ENCODE measurements around the gene VASN.

Gene VASN

DNA sequence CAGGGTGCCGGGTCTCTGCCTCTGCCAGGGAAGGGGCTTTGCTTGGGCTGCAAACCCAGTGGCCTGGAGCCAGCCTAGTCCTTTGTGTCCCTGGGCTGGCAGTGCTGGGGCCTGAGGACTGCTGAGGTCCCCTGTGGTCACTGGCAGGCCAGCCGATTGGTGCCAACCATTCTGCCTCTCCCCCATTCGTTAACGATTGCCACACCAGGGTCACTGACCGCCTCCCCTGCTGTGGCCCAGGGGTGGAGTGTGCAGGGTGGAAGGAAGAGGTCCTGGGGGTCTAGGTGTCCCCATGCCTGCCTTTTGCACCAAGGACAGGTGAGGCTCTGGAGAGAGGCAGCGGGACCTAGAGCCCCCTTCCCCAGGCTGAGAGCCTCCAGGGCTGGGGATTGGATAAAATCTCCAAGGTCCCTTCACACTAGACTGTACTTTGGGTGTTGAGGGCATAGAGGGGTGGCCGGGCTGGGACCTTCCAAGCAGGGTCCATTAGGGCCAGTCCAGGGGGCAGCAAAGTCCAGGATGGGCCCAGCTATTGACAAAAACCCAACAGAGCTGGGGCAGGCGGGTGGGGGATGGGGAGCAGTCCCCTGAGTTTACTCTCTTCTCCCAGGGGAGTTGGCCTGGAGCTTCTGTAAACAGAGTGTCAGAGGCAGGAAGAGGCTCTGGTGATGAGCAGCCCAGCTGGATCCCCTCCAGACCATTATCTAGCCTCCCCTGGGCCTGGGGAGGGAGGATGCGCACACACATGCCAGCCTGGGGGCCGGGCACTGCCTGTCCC, 1.1 kb downstream of the VASN start:
- DNase-seq (ENCODE audit: low spot score) = peak; percentile 88

- peak; percentile 48 for DNase-seq (ENCODE audit: low spot score)
Observed at GRCh38 chr16:4373356-4373908, 1.8 kb downstream of the VASN start.

- peak; percentile 92 for DNase-seq (ENCODE audit: low spot score)
Observed at GRCh38 chr16:4373909-4374742, 2.5 kb downstream of the VASN start.

- no peak for DNase-seq (ENCODE audit: low spot score)
Observed at GRCh38 chr16:4375717-4376116, 4.1 kb downstream of the VASN start.

- peak; percentile 91 for DNase-seq (ENCODE audit: low spot score)
Observed at GRCh38 chr16:4376126-4376892, 4.7 kb downstream of the VASN start.

DNA sequence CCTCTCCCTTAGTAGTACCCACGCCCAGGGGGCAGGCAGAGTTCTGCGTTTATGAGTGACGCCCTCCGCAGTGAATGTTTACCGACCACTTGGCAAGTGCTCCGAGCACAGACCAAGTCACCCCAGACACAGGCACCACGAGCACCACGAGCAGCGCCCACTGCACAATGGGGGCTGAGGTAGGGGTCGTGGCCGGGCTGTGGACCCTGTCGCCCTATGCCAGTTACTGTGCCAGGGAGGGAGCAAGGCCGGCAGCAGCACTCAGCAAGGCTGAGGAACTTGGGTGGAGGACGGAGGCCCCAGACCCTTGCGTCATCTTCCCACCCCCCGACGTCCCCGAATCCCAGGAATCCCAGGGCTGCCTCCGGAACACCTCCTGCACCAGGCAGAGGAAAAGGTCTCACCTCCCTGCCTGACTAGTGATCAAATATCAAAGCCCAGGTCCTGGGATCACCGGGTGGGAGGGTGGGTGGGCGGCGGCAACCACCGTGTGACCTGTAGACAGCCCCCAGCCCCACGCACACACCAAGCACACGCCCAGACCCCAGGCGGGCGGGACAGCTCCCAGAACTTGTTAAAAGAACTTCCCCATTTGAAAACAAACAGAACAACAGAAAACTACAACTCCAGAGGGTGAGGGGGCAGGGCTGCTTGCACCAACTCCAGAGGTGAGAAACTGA, 5.4 kb downstream of the VASN start:
- DNase-seq (ENCODE audit: low spot score) = peak; percentile 53

- DNase-seq (ENCODE audit: low spot score) = no peak
Observed at GRCh38 chr16:4377573-4378154, 6.0 kb downstream of the VASN start.

- DNase-seq (ENCODE audit: low spot score) = peak; percentile 80
Observed at GRCh38 chr16:4378161-4378666, 6.6 kb downstream of the VASN start.

GRCh38 chr16:4378999-4379690, 7.5 kb downstream of the VASN start:
- no peak for DNase-seq (ENCODE audit: low spot score)

GRCh38 chr16:4380119-4381063, 8.7 kb downstream of the VASN start:
- no peak for DNase-seq (ENCODE audit: low spot score)

DNA sequence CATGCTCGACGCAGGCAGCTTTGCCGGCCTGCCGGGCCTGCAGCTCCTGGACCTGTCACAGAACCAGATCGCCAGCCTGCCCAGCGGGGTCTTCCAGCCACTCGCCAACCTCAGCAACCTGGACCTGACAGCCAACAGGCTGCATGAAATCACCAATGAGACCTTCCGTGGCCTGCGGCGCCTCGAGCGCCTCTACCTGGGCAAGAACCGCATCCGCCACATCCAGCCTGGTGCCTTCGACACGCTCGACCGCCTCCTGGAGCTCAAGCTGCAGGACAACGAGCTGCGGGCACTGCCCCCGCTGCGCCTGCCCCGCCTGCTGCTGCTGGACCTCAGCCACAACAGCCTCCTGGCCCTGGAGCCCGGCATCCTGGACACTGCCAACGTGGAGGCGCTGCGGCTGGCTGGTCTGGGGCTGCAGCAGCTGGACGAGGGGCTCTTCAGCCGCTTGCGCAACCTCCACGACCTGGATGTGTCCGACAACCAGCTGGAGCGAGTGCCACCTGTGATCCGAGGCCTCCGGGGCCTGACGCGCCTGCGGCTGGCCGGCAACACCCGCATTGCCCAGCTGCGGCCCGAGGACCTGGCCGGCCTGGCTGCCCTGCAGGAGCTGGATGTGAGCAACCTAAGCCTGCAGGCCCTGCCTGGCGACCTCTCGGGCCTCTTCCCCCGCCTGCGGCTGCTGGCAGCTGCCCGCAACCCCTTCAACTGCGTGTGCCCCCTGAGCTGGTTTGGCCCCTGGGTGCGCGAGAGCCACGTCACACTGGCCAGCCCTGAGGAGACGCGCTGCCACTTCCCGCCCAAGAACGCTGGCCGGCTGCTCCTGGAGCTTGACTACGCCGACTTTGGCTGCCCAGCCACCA, 9.7 kb downstream of the VASN start:
- DNase-seq (ENCODE audit: low spot score) = no peak

GRCh38 chr16:4381935-4382794, 10.5 kb downstream of the VASN start:
- DNase-seq (ENCODE audit: low spot score) = no peak

GRCh38 chr16:4382795-4383357, 11.2 kb downstream of the VASN start:
- DNase-seq (ENCODE audit: low spot score) = no peak

DNA sequence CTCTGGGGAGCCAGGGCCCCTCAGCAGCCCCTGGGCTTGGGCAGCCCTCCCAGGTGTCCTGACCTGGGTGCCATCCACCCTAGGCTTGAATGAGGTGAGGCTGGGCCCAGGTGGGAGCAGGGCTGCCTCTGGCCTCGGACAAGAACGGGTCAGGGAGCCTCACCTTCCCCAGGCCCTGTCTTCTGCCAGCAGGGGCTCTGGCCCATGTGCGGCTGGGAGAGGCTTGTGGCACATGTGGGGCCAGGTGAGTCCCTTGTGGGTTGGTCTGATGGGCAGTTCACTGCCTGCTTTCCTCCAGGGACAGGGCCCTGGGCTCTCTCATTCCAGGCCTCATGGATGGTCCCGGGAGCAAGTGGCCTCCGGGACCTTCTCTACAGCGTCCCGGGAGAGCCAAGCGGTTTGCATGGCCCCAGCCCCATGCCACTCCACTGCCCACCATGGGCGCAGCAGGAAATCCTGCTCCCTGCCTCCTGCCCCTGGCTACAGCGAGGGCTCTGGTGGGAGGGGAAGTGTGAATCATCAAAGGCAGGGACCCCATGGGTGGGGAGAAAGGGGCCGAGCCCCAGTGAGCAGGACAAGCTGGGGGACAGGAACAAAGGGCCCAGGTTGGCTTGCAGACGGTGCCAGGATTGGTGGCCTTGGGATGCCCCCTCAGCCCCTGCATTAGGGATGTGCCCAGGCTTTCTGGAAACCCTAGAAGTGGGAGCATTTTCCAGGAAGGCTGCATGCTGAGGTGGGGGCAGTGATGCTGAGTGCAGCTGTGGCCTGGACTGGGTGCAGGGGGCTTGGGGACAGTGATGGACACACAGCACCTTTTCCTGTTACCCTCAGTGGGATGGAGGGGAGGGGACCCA, 12.2 kb downstream of the VASN start:
- no peak for DNase-seq (ENCODE audit: low spot score)

GRCh38 chr16:4384509-4384942, 12.9 kb downstream of the VASN start:
- DNase-seq (ENCODE audit: low spot score) = peak; percentile 83
